Subcutaneous adipose tissue (tissue), 4 donors: ENCODE results near the gene HDAC3. TPM values are rescaled to one million over a fixed set of nuclear protein-coding genes. Genes with fewer than 3 reads are reported as not detected.

Experiments
- total RNA-seq, 4 donors: library from RNA; depleted of rRNA; stranded (reverse); fragments of >200 nt; gene quantifications; one replicate each; pipeline ENCODE4 v1.1.0, GENCODE V29; 2016
- TF ChIP-seq, protein P1 (sequence below): fragments of 450-650 bp; IDR thresholded peaks from one replicate; pipeline ENCODE4 v1.5.1; 2016; ENCODE audit warnings: low read depth, mild to moderate bottlenecking, control low read depth, antibody characterized with exemption, moderate library complexity

HDAC3 gene
- total RNA-seq, 4 donors from 2014 or later: 37.7 to 49.1 (median 40.3) TPM

DNA sequence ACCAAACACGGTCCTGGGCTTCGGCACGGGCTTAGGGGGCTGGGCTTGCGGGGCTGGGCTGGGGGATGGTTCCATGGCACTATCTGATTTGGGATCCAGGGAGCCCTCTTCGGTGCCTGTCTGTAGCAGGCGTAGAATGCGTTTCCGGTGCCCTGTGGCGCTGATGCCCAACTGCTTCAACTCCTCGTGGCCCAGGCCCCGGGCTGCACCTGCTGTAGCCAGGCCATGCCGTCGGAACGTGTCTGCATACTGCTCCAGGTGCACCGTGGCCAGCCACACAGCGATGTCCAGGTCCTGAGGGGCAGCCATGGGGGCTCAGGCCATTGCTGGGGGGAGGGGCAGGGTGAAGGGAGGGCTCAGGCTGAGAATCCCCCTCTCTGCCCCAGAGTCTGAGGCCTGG is 43.5 kb upstream of the HDAC3 start:
- TF ChIP-seq, protein P1, sequence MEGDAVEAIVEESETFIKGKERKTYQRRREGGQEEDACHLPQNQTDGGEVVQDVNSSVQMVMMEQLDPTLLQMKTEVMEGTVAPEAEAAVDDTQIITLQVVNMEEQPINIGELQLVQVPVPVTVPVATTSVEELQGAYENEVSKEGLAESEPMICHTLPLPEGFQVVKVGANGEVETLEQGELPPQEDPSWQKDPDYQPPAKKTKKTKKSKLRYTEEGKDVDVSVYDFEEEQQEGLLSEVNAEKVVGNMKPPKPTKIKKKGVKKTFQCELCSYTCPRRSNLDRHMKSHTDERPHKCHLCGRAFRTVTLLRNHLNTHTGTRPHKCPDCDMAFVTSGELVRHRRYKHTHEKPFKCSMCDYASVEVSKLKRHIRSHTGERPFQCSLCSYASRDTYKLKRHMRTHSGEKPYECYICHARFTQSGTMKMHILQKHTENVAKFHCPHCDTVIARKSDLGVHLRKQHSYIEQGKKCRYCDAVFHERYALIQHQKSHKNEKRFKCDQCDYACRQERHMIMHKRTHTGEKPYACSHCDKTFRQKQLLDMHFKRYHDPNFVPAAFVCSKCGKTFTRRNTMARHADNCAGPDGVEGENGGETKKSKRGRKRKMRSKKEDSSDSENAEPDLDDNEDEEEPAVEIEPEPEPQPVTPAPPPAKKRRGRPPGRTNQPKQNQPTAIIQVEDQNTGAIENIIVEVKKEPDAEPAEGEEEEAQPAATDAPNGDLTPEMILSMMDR: no peak

DNA sequence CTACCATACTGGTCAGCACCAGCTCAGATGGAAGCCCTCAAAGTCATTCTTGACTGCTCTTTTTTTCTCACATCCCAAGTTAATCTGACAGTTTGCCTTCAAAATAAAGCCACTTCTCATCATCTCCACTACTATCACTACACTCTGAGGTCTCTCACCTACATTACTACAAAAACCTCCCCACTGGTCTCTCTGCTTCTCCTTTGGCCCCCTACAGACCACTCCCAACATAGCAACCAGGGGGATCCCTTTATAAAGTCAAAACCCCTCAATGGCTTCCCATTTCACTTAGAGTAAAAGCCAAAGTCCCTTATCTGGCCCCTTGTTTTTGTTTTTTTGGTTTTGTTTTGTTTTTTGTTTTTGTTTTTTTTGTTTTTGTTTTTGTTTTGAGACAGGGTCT is 40.8 kb upstream of the HDAC3 start:
- TF ChIP-seq, protein P1: no peak

DNA sequence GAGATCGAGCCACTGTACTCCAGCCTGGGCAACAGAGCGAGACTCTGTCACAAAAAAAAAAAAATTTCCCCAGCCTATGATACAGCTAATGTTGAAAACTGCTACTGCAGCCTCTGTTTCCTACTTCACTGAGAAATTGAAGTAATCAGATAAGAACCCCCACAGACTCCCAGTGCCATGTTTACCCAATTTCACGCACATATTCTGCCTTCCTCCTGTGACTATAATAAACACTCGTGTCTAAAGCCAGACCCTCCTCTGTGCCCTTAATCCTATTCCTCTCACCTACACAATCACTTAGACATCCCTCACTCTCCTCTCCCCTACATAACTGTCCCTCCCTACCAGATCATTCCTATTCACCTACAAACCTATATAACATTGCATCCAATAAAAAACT is 39.0 kb upstream of the HDAC3 start:
- TF ChIP-seq, protein P1: no peak

DNA sequence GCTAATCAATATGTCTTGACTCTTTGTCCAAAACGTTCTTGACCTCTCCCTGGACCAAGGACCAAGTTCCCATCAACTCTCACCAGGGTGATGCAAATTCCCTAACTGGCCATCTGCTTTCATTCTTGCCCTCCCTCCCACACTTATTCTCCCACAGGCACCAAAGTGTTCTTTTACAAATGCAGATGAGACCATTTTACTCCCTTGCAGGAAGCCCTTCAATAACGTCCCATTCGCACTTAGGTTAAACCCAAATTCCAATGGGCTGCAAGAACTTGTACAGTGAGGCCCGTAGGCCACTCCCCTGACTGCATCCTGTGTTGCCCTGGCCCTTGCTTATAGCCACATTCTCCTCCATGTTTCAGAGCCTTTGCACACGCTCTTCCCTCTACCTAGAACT is 38.1 kb upstream of the HDAC3 start:
- TF ChIP-seq, protein P1: no peak

DNA sequence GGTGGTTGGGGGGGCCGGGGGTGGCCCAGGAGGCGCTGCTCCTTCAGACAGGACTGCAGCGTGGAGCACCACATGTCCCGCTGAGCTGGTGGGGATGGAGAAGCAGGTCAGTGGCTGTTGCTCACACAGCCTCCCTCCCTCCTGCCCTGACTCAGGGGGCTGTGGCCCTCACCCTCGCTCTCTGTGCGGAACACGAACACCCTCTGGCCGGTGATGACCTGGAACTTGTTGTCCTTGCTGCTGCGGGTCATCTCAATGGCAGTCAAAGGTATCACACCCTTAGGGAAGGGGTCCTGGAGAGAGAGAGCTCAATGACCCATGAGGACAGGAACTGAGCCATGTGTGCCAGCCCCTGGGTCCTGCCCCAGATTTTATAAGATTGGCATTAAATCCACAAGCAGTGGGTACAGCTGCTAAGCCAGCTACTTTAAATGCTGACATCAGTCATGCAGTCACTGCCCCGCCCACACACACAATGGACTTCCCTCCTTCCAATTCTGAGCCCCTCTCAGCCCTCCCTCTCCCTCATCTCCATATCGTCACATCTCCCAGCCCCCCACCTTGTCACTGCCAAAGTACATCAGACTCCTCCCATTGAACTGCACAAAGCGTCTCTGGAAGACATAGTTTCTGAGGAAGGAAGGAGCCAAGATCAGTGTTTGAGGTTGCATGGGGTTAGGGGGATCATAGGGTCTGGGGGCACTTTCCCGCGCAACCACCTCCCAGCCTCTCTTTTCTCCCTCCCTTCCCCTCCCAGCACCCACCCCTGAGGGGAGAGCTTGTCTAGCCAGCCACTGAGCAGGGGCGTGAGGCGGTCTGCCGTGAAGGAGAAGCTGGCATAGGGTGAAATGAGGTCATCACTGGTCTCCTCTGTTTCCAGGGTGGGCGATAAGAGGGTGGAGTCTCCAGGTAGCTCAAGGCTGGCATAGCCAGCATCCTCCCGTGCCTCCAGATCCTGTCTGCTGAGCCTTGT is 36.5 kb upstream of the HDAC3 start:
- TF ChIP-seq, protein P1: no peak

DNA sequence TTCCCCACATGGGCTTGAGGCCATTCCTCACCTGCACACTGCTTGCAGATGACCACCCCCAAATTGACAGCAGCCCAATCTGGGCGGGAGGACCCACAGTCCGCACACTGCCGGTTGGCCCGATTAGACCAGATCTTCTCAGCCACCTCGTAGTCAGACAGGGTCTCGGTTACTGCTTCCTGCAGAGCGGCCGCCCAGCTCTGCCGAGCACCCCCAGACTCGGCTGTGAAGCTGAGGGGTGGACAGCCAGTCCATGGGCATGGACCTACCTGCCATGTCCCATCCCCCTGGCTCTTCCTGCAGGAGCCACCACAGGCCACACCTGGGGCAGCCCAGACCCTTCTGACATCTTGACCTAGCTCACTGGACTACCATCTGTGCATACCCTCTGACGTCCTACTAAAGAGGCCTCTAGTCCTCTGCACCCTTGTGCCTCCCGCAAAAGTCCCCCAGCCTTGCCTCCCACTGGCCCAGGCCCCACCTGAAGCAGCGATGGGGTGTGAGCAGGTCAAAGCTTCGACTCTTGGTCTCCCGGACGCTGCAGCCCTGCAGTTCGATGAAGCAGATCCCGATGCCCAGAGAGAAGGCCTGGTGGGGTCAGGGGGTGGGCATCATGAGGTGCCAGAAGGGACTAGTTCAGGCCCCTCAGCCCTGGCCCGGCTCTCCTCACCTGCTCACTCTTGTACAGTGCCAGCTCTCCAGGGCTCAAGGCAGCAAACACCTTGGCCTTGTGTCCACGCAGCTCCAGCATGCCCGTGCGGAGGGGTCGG is 35.6 kb upstream of the HDAC3 start:
- TF ChIP-seq, protein P1: no peak

DNA sequence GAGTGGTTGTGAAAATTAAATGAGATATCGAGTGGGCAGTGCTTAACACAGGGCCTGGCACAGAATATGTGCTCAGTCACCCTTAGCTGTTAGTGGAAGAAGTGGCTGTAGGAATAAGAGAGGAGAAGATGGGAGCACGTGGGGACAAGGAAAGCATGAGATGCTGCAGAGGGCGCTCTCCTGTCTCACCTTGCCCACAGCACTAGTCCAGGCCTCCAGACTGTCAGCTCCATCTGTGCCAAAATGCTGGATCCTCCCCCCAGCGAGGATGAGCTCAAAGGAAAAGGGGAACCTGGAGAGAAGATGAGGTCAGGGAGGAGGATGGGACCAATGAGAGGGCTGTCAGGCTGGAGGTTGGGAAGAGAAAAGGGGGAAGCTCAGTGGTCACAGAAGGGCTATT is 32.9 kb upstream of the HDAC3 start:
- TF ChIP-seq, protein P1: no peak
